GM12878 (cell line): Measurements from ENCODE around the gene BRAF. TPM values are rescaled to one million over a fixed set of nuclear protein-coding genes. Genes with fewer than 3 reads are reported as not detected.
A peak's percentile ranks its signal among the peaks of the same experiment; 100 is the strongest.

Experiments
- ASH2L ChIP-seq: fragments of 300-600, 200-600 bp; sonication (generic); IDR thresholded peaks from 2 replicates; pipeline ENCODE4 v1.6.1; 2017; ENCODE audit warnings: low read depth, mild to moderate bottlenecking, borderline replicate concordance
- ATF7 ChIP-seq: fragments of 450-650 bp; IDR thresholded peaks from 2 replicates; pipeline ENCODE4 v1.6.1; 2016; ENCODE audit warnings: low read depth, mild to moderate bottlenecking
- ETV6 ChIP-seq, 2 experiments: fragments of 450-650 bp in 1 of 2; IDR thresholded peaks in 1 of 2; conservative IDR thresholded peaks in 1 of 2; 2 replicates each; pipeline ENCODE4 v1.6.1; 2014; ENCODE audit warnings: antibody characterized with exemption in 1 of 2, borderline replicate concordance in 1 of 2, low read depth in 1 of 2, mild to moderate bottlenecking in 1 of 2, moderate library complexity in 1 of 2
- FOS ChIP-seq: IDR thresholded peaks from 3 replicates; pipeline ENCODE4 v1.6.1; 2011; ENCODE audit warnings: borderline replicate concordance; ENCODE audit not compliant: insufficient read length; ENCODE audit errors: extremely low read depth
- KDM1A ChIP-seq: fragments of 200-600 bp; sonication (generic); IDR thresholded peaks from 2 replicates; pipeline ENCODE4 v1.6.1; 2016; ENCODE audit warnings: borderline replicate concordance
- PAX5 ChIP-seq: IDR thresholded peaks from 2 replicates; pipeline ENCODE4 v1.6.1; 2011; ENCODE audit warnings: low read depth, low read length, borderline replicate concordance
- PML ChIP-seq: IDR thresholded peaks from 2 replicates; pipeline ENCODE4 v1.6.1; 2012; ENCODE audit warnings: low read length, inconsistent platforms
- POLR2AphosphoS5 ChIP-seq: IDR thresholded peaks from 2 replicates; pipeline ENCODE4 v1.6.1; 2011; ENCODE audit warnings: mild to moderate bottlenecking, low read length, inconsistent platforms
- POU2F2 ChIP-seq: IDR thresholded peaks from 3 replicates; pipeline ENCODE4 v1.6.1; 2011; ENCODE audit warnings: low read depth, mild to moderate bottlenecking, low read length, borderline replicate concordance
- RAD21 ChIP-seq: IDR thresholded peaks from 2 replicates; pipeline ENCODE4 v1.6.1; 2011; ENCODE audit warnings: mild to moderate bottlenecking, low read depth, low read length, moderate library complexity; ENCODE audit not compliant: insufficient read depth
- SMAD1 ChIP-seq: fragments of 450-650 bp; IDR thresholded peaks from 2 replicates; pipeline ENCODE4 v1.6.1; 2018; ENCODE audit warnings: mild to moderate bottlenecking, low read depth; ENCODE audit not compliant: partially characterized antibody
- TAF1 ChIP-seq: IDR thresholded peaks from 2 replicates; pipeline ENCODE4 v1.6.1; 2011; ENCODE audit warnings: mild to moderate bottlenecking, low read depth, low read length, borderline replicate concordance
- YY1 ChIP-seq: IDR thresholded peaks from 2 replicates; pipeline ENCODE4 v1.6.1; 2011; ENCODE audit warnings: low read depth, mild to moderate bottlenecking, low read length
- ZNF274 ChIP-seq: IDR thresholded peaks from one replicate; pipeline ENCODE4 v1.8.0; 2011; ENCODE audit not compliant: insufficient read length, insufficient read depth
- ZSCAN29 ChIP-seq: fragments of 450-650 bp; IDR thresholded peaks from 2 replicates; pipeline ENCODE4 v1.6.1; 2017; ENCODE audit warnings: mild to moderate bottlenecking, moderate library complexity
- polyA plus RNA-seq, 11 experiments: library from polyadenylated mRNA; depleted of rRNA in 4 of 11; unstranded in 6 of 11; stranded (reverse) in 5 of 11; fragments of >200 nt; fragmentation: Nextera tagmentation in 4 of 11; fragmentation: Illumina TruSeq in 1 of 11; extraction: Ambion mirVana in 4 of 11; extraction: Trizol in 1 of 11; gene quantifications; 1 replicate in 1 of 11; 2 replicates in 10 of 11; pipeline versions ENCODE4 v1.2.1 to v1.2.3, GENCODE V29; 2011 to 2016; ENCODE audit warnings: inconsistent platforms in 2 of 11, missing spikeins in 2 of 11, low read depth in 1 of 11
- total RNA-seq, 4 experiments: library from RNA; depleted of rRNA in 3 of 4; stranded (reverse); fragments of >200 nt in 3 of 4; fragmentation: Illumina TruSeq in 1 of 4; extraction: Trizol in 1 of 4; gene quantifications; 2 replicates each; pipeline versions ENCODE4 v1.2.1 to v1.2.3, GENCODE V29; 2013 to 2021
- TF ChIP-seq, protein P1 (sequence below), 3 experiments: IDR thresholded peaks in 2 of 3; conservative IDR thresholded peaks in 1 of 3; 2 replicates each; pipeline ENCODE4 v1.5.1; 2011; ENCODE audit warnings: low read depth in 3 of 3, low read length in 3 of 3, mild to moderate bottlenecking in 3 of 3, control low read depth in 2 of 3, moderate library complexity in 2 of 3, inconsistent platforms in 1 of 3, mixed read lengths in 1 of 3; ENCODE audit not compliant: control insufficient read depth in 2 of 3, insufficient read depth in 1 of 3; ENCODE audit errors: extremely low read depth in 1 of 3
- TF ChIP-seq, protein P2 (sequence below): IDR thresholded peaks from 2 replicates; pipeline ENCODE4 v1.6.1; 2012; ENCODE audit warnings: improper control_type of control experiment, low read depth, low read length; ENCODE audit not compliant: insufficient replicate concordance
- TF ChIP-seq, protein P3 (sequence below): IDR thresholded peaks from 2 replicates; pipeline ENCODE4 v1.6.1; 2012; ENCODE audit warnings: low read depth, low read length, improper control_type of control experiment
- TF ChIP-seq, protein P4 (sequence below): fragments of 450-650 bp; IDR thresholded peaks from 2 replicates; pipeline ENCODE4 v1.6.1; 2017; ENCODE audit warnings: mild to moderate bottlenecking, moderate library complexity

Gene BRAF
- total and polyA plus RNA-seq, 10 of the 15 experiments (the other 5 are each of a cell fraction or from before 2014, with no cell fraction given) = 2.6 to 31.0 (median 10.6) TPM

DNA sequence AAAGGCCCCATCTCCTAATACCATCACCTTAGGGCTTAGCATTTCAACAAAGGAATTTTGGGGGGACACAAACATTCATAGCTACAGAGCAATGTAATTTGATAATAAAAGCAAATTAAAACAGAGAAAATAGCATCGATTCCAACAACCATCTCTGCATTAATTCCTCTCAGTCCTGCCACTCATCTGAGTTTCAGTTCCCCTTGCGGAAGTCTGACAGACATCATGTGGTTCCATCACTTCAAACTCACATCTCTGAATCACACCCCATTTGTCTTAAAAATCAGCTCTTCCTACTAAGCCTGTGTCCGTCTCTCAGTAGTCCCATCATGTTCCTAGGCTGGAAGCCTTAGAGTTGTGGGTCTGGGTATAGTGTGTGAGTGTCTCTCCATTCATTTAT, 248.4 kb downstream of the BRAF start (continued):
- TF ChIP-seq, protein P1, sequence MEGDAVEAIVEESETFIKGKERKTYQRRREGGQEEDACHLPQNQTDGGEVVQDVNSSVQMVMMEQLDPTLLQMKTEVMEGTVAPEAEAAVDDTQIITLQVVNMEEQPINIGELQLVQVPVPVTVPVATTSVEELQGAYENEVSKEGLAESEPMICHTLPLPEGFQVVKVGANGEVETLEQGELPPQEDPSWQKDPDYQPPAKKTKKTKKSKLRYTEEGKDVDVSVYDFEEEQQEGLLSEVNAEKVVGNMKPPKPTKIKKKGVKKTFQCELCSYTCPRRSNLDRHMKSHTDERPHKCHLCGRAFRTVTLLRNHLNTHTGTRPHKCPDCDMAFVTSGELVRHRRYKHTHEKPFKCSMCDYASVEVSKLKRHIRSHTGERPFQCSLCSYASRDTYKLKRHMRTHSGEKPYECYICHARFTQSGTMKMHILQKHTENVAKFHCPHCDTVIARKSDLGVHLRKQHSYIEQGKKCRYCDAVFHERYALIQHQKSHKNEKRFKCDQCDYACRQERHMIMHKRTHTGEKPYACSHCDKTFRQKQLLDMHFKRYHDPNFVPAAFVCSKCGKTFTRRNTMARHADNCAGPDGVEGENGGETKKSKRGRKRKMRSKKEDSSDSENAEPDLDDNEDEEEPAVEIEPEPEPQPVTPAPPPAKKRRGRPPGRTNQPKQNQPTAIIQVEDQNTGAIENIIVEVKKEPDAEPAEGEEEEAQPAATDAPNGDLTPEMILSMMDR (IDR thresholded peaks at IDR 0.05 in 2 of 3, conservative IDR thresholded peaks at IDR 0.05 in 1 of 3; ENCODE audit: control insufficient read depth in 2 of 3, extremely low read depth in 1 of 3, insufficient read depth in 1 of 3, low read depth in 3 of 3, low read length in 3 of 3) = no peak
- TF ChIP-seq YY1 (no peak), ETV6 (conservative IDR thresholded peaks at IDR 0.05 in 1 of 2, IDR thresholded peaks at IDR 0.05 in 1 of 2; ENCODE audit: borderline replicate concordance in 1 of 2, low read depth in 1 of 2) (no peak), TAF1 (no peak), FOS (no peak), POU2F2 (0 out of 3 replicates have a peak, but pooled peaks have one; percentile 40), ATF7 (peak; percentile 51; the same call in 1 of the 2 replicates), PML (no peak), ZSCAN29 (no peak), POLR2AphosphoS5 (no peak), KDM1A (no peak), SMAD1 (no peak), ASH2L (no peak; the same call in 1 of the 2 replicates), ZNF274 (no peak), RAD21 (no peak), PAX5 (no peak)
- TF ChIP-seq, protein P2, sequence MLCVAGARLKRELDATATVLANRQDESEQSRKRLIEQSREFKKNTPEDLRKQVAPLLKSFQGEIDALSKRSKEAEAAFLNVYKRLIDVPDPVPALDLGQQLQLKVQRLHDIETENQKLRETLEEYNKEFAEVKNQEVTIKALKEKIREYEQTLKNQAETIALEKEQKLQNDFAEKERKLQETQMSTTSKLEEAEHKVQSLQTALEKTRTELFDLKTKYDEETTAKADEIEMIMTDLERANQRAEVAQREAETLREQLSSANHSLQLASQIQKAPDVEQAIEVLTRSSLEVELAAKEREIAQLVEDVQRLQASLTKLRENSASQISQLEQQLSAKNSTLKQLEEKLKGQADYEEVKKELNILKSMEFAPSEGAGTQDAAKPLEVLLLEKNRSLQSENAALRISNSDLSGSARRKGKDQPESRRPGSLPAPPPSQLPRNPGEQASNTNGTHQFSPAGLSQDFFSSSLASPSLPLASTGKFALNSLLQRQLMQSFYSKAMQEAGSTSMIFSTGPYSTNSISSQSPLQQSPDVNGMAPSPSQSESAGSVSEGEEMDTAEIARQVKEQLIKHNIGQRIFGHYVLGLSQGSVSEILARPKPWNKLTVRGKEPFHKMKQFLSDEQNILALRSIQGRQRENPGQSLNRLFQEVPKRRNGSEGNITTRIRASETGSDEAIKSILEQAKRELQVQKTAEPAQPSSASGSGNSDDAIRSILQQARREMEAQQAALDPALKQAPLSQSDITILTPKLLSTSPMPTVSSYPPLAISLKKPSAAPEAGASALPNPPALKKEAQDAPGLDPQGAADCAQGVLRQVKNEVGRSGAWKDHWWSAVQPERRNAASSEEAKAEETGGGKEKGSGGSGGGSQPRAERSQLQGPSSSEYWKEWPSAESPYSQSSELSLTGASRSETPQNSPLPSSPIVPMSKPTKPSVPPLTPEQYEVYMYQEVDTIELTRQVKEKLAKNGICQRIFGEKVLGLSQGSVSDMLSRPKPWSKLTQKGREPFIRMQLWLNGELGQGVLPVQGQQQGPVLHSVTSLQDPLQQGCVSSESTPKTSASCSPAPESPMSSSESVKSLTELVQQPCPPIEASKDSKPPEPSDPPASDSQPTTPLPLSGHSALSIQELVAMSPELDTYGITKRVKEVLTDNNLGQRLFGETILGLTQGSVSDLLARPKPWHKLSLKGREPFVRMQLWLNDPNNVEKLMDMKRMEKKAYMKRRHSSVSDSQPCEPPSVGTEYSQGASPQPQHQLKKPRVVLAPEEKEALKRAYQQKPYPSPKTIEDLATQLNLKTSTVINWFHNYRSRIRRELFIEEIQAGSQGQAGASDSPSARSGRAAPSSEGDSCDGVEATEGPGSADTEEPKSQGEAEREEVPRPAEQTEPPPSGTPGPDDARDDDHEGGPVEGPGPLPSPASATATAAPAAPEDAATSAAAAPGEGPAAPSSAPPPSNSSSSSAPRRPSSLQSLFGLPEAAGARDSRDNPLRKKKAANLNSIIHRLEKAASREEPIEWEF = no peak
- TF ChIP-seq, protein P3, sequence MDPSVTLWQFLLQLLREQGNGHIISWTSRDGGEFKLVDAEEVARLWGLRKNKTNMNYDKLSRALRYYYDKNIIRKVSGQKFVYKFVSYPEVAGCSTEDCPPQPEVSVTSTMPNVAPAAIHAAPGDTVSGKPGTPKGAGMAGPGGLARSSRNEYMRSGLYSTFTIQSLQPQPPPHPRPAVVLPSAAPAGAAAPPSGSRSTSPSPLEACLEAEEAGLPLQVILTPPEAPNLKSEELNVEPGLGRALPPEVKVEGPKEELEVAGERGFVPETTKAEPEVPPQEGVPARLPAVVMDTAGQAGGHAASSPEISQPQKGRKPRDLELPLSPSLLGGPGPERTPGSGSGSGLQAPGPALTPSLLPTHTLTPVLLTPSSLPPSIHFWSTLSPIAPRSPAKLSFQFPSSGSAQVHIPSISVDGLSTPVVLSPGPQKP = no peak
- TF ChIP-seq, protein P4, sequence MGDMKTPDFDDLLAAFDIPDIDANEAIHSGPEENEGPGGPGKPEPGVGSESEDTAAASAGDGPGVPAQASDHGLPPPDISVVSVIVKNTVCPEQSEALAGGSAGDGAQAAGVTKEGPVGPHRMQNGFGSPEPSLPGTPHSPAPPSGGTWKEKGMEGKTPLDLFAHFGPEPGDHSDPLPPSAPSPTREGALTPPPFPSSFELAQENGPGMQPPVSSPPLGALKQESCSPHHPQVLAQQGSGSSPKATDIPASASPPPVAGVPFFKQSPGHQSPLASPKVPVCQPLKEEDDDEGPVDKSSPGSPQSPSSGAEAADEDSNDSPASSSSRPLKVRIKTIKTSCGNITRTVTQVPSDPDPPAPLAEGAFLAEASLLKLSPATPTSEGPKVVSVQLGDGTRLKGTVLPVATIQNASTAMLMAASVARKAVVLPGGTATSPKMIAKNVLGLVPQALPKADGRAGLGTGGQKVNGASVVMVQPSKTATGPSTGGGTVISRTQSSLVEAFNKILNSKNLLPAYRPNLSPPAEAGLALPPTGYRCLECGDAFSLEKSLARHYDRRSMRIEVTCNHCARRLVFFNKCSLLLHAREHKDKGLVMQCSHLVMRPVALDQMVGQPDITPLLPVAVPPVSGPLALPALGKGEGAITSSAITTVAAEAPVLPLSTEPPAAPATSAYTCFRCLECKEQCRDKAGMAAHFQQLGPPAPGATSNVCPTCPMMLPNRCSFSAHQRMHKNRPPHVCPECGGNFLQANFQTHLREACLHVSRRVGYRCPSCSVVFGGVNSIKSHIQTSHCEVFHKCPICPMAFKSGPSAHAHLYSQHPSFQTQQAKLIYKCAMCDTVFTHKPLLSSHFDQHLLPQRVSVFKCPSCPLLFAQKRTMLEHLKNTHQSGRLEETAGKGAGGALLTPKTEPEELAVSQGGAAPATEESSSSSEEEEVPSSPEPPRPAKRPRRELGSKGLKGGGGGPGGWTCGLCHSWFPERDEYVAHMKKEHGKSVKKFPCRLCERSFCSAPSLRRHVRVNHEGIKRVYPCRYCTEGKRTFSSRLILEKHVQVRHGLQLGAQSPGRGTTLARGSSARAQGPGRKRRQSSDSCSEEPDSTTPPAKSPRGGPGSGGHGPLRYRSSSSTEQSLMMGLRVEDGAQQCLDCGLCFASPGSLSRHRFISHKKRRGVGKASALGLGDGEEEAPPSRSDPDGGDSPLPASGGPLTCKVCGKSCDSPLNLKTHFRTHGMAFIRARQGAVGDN = no peak
